HG02938 (cell line): ENCODE measurements around the gene TEX101.
"Not testable (repeated sequence)": the region's sequence is repeated elsewhere in the genome, so short reads cannot be mapped to it uniquely, and the experiment has no call there.

Experiments
- ATAC-seq: cut with Tn5 transposase; IDR thresholded peaks from one replicate; pipeline ENCODE4 v1.9.1; 2021; ENCODE audit warnings: mild to moderate bottlenecking, moderate library complexity; ENCODE audit not compliant: unreplicated experiment

The TEX101 gene, protein sequence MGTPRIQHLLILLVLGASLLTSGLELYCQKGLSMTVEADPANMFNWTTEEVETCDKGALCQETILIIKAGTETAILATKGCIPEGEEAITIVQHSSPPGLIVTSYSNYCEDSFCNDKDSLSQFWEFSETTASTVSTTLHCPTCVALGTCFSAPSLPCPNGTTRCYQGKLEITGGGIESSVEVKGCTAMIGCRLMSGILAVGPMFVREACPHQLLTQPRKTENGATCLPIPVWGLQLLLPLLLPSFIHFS

DNA sequence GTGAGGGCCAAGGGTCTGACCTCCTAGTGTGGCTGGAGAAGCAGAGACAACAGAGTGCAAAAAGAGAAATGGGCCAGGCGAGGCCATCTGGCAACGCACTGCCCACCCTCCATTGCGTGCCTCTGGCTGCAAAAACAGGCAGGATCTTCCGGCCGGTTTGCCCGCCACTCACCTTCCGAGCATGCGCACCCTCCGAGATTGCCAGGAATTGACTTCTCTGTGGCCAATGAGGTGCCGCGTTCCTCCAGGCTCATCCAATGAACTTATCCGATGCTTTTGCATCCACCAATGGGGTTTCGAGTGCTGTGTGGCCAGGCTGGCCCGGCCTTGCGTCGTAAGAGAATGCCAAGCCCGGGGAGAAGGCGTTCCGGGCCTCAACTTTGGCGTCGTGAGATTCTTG is at the start of gene TEX101:
TSS of gene TEX101 (plus strand) at position 337 of the 400 bp plus-strand sequence. CDS start 1,030 bp downstream, outside the sequence.
- no peak for ATAC-seq

- not testable (repeated sequence) for ATAC-seq
Observed at GRCh38 chr19:43365677-43366076, 49.0 kb upstream of the TEX101 start.

GRCh38 chr19:43367822-43368221 is 46.9 kb upstream of the TEX101 start:
- ATAC-seq, result no peak

DNA sequence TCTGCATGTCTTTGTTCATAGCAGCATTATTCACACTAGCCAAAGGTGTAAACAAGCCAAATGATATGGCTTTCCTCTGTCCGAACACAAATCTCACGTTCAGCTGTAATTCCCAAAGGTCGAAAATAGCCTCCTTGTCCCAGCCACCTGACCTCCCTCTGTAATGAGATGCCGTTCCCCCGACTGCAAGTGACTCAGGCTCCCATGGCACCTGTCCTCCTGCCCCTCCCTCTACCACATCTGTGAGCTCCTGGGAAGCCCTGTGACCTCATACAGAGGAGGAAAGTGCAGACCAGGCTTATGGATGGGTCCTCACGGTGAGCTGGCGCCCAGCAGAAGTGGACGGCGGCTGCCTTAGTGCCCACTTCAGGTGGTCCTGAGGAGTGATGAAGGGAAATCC is 45.8 kb upstream of the TEX101 start:
- not testable (repeated sequence) for ATAC-seq

DNA sequence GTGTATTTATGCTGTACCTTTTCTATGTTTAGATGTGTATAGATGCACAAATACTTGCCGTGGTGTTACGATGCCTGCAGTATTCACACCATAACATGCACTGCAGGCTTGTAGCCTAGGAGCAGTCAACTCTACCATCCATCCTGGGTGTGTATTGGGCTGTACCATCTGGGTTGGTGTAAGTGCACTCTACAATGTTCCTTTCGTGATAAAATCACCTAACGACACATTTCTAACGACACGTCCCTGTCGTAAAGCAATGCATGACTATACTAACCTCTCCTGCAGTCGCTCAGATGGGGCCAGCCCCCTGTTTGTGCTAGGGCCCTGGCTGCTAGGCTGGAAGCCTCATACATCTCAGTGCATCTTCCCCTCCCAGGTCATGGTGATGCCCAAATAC is 42.8 kb upstream of the TEX101 start:
- ATAC-seq, result no peak

DNA sequence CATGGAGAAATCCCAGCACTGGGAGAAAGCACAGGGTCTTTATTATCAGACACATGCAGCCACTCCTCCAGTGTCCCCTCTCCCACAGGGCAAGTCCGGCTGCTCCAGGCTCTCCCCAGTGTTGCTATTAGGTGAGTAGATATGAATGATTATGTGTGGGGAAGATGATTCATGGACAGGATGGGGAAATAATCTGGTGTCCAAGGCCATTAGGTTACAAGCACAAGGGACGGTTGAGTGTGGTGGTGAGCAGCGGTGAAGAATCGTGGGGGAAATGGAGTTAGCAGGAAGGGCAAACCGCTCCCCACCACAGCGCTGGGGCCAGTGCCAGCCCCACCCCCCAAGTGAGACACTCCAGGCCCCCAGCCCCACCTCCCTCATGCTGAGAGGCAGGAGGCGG is 42.2 kb upstream of the TEX101 start:
- no peak for ATAC-seq

- not testable (repeated sequence) for ATAC-seq
Observed at GRCh38 chr19:43377624-43378023, 37.1 kb upstream of the TEX101 start.

DNA sequence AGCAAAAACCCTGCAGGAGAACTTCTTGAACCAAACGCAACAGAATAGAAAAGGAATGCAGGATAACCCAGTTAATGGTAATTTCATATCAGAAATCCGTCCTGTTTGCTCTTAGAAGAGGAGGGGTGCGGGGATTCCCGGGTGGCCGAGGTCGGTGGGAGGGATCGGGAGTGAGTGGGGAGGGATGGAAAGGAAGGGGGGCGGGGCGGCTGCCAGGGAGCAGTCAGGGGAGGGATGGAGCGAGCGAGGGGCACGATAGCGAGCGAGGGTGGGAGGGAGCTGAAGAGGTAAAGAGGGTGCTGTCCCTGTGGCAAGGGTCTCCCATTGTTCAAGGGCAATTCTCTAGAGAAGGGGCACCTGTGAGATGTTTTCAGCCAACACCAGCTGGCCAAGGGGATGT is 34.7 kb upstream of the TEX101 start:
- no peak for ATAC-seq

DNA sequence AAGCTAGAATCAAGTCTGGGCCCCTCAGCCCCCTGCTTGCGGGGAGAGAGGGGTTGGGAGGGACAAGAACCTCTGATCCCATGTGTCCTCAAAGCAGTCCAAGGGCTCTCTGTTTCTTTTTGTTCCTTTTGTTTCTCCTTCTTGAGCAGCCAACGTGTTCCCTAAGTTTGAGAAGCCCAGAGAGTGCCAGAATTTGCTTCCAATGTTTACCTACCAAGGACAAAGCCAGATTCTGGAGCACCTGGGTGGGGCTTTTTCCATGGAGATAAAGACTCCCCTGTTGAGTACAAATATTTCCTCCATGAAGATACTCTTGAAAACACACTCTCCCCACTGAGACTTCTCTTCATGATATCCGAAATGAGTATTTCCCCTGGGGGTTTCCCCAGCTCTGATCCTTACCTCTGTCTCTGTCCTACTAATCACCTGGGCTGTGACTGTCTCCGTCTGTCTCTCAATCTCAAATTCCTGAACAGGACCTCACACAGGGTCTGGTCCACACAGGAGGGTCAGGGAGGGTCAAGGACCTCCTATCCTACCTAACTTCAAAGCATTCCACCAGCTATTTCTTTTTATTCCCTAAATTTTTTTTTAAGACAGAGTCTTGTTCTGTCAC is 33.8 kb upstream of the TEX101 start:
- ATAC-seq, result no peak

DNA sequence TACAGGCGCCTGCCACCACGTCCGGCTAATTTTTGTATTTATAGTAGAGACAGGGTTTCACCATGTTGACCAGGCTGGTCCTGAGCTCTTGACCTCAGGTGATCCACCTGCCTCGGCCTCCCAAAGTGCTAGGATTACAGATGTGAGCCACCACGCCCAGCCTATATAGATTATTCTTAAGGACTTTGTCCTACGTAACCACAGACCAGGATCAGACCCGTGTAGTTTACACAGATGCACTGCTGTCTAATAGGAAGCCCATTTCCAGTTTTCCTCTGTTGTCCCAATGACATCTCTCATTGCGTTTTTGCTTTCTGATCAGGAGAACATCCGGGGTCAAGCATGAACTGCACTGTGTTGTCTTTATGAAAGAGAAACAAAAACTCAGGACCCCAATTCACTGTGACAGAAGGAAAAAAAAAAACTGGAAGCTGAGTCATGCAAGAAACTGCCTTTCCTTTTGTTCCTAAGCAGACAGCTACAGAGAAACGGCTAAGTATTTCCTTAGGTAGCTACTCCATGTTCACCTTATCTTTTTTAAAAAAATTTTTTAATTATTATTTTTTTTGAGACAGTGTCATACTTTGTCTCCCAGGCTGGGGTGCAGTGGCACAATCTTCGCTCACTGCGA is 32.0 kb upstream of the TEX101 start:
- ATAC-seq, result not testable (repeated sequence)

DNA sequence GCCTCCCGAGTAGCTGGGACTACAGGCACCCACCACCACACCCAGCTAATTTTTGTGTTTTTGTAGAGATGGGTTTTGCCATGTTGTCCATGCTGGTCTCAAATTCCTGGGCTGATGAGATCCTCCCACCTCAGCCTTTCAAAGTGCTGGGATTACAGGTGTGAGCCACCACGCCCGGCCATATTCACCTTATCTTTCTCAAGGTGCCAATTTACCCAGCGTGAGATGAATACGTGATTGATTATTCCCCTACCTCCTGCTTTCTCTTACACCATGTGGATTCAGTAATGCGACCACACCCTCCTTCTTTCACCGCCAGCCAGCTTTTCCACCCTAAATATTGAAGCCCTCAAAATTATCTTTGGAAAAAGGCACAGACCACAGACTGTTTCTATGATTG is 31.4 kb upstream of the TEX101 start:
- not testable (repeated sequence) for ATAC-seq

GRCh38 chr19:43383759-43384158 is 30.9 kb upstream of the TEX101 start:
- ATAC-seq, result not testable (repeated sequence)

DNA sequence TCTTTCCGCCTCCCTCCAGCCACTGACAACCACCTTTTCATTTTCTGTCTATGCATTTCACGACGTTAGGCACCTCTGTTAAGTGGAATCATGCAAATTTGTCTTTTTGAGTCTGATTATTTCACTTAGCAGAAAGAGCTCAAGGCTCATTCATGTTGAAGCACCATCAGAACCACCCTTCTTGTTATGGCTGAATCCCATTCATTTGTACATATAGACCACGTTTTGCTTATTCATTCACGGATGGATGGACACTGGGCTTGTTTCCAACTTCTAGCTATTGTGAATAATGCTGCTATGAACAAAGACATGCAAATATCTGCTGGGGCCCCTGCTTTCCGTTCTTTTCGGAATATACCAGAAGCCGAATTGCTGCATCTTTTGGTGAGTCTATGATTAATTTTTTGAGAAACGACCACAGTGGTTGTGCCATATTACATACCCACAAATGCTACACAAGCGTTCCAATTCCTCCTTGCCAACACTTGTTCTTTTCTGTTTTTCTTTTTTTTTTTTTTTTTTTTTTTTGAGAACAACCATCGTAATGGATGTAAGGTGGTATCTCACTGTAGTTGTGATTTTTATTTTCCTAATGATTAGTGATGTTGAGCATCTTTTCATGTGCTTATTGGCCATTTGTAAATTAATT is 23.7 kb upstream of the TEX101 start:
- ATAC-seq, result not testable (repeated sequence)

DNA sequence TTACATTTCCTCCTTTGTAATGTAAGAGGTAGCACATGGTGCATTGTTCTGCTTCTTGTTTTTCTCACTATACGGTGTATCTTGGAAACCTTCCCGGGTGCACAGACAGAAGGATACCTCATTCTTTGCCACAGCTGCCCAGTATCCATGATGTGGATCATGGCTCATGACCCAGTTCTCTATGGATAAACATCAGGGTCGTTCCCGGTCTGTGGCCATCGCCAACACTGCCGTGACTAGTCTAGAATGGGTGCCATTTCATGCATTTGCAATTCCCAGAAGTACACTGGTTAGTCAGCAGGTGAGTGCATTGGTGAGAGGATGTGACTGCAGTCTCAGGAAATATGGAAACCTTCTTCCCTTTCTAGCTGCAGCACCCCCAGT is 23.1 kb upstream of the TEX101 start:
- ATAC-seq, result not testable (repeated sequence)

DNA sequence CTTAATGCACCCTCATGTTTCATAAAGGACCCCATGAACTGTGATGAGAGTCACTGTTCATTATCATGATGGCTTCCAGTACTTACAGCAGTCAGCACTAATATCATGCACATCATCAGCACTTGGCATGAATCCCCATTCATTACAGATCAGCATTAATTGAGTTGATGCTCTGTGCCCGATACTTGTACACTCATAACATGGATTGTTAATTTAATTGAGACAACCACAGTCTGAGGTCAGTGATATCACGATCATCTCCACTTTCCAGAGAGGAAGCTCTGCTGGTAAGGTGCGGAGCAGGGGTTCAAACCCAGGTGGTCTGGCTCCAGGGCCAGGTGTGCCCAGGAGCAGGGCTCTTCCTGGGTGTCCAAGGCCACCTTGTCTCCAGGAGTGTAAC is 21.2 kb upstream of the TEX101 start:
- ATAC-seq, result not testable (repeated sequence)

DNA sequence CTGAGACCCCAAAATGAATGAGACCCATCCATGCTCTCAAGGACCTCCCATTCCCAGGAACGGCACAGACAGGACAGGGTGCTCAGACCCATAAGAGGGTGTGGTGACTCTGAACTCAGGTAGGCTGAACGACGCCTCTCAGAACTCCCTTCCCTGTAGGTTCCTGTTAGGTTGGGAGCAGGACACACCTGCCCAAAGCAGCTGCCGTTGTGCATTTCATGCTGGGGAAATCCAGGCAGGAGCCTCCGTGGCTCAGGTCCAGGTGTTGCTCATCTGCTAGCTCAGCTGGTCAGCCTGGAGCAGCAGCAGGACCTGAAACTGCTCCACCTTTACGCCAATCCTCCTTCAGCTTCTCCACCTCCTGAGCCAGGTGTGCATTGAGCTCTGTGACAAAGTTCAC is 19.1 kb upstream of the TEX101 start:
- ATAC-seq, result no peak

- no peak for ATAC-seq
Observed at GRCh38 chr19:43406297-43406696, 8.4 kb upstream of the TEX101 start.

DNA sequence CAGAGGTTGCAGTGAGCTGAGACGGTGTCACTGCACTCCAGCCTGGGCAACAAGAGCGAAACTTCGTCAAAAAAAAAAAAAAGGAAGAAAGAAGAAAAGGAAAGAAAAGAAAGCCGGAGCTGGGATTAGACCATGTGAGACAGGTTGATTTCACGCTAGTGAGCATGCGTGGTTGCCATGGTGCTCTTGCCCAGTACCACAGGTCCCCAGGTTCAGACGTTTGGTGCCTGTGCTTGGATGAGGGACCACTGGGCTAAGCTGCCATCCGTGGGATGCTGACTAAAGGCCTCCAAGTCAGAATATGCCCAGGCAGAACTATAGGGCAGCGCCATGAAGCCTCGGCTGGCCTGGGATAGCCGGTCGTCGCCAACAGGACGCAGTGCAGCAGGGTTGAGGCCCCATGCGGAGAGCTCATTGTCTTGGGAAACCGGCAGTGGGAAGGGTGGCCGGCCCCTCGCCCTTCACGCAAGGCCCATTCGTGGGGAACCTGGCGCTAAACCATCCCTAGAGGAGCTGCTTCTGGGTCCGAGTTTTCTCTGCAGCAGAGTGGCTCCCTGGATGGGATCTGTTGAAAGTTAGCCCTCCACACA is 7.2 kb upstream of the TEX101 start:
- no peak for ATAC-seq

DNA sequence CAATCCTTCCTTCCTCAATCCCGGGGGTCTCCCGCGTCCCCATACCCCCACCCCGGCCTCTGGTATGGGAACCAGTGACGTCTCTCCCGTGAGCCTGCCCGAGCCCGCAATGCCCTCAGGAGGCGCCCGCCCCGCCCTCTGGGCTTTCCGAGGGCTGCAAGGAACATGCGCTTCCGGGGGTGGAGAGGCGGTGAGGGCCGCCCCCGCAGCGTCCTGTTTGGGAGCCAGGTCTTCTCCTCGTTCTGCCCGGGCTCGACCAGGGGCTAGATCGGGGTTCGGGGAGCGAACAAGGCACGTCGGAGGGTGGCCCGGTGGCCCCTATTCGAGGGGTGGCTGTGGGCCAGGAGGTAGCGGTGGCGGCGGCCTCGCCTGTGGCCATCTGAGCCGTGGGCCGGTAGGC is 6.6 kb upstream of the TEX101 start:
- ATAC-seq, result no peak

GRCh38 chr19:43409415-43409814 is 5.3 kb upstream of the TEX101 start:
- no peak for ATAC-seq

DNA sequence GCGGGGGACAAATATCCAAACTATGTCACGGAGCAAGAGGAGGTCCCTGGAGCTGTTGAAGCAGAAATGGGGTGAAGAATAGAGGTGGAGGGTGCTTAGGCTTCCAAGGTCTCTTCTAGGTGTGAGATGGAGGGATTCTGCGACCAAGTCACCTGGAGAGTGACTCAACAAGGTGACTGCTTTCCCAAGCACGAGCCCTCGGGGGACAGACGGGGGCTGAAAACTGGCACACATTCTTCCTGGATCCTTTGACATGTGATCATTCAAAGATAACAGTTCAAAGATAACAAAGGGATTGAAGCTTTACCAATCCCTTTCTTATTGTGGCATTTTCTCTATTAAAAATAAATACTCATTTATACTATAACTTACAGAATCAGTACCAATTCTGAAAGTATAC is 2.2 kb upstream of the TEX101 start:
- no peak for ATAC-seq
